NCI-H82 treated with DMSO at 0.1 percent for 48 hours (cell line): ENCODE measurements around the gene NEUROD4.
"Not testable (repeated sequence)": the region's sequence is repeated elsewhere in the genome, so short reads cannot be mapped to it uniquely, and the experiment has no call there.

Experiments used
- DNase-seq: peaks from one replicate; lab custom pipeline; 2025; ENCODE audit not compliant: unreplicated experiment; lab: John Stamatoyannopoulos, UW

The NEUROD4 gene, protein sequence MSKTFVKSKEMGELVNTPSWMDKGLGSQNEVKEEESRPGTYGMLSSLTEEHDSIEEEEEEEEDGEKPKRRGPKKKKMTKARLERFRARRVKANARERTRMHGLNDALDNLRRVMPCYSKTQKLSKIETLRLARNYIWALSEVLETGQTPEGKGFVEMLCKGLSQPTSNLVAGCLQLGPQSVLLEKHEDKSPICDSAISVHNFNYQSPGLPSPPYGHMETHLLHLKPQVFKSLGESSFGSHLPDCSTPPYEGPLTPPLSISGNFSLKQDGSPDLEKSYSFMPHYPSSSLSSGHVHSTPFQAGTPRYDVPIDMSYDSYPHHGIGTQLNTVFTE

DNA sequence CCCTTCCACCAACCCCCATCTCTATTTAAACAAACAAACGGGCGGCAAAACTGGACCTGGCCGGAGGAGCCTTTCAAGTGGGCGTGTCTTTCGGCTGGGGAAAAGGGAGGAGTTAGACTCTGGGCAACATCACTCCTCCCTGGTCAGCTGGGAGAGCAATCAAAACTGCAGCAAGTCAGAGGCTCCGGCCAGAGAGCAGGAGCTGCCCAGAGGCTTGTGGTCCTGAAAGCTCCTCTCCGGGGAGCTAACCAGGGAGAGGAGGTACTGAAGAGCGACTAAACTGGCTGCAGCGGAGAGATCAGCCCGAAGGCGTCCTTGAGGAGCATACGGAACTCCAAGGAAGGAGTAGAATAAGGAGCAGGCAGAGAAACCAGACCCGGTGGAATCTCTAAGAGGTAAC is at the start of gene NEUROD4:
NEUROD4 (plus strand) TSS at position 191 of the 400 bp plus-strand sequence. CDS start 6,466 bp downstream, outside the sequence.
- peak; percentile 77 for DNase-seq

DNA sequence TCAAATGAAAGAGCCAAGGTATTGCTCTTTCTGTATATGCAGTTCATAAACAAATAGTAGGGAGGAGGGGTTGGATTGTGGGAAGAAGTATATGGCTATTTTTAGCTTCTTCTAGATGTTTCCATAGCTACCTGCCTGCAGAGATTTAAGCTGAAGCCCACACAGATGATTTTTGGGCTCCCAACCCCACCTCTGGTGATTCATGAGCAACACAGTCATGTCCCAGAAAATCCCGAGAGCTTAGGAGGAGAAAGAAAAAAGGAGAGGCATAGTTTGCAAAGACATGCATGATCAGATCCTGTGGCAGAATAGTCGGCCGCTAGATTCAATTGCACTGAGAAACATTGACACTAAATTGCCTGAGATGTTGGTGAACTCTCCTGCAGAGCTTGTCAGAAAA is 49.0 kb upstream of the NEUROD4 start:
- no peak for DNase-seq

DNA sequence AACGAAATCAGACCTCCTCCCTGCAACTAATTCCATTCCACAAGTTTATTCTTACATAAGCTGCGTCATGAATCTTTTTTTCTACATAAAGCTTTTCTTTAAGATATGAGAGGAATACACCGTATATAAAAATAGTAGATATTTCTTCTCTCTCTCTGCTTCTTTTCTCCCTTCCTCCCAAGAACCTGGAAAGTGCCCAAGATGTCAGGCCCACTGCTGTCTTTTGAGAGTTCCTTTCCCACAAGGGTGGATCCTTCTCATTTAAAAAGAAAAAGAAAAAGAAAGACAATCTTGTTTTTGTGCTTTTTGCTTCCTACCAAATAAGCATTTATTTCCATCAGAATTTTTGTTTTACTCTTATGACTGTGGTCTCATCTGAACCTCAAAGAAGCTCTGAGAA is 46.2 kb upstream of the NEUROD4 start:
- DNase-seq: no peak

DNA sequence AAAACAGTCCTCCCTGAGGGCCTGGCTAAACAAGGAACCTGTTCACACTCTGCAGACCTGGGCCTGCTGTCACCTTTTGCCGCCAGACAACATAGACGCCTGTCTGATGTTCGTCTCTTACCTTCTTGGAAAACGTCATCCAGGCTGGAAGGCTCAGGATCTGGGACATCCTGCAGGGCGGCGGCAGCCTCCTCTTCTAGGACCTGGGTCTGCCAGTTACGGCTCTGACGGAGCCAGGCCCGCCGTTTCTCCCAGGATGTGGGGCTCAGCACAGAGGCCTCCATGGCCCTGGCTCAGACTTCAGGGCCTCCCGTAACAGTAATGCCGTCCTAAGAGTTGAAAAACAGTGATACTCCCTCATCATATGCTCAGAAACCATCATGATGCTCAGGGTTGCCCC is 45.5 kb upstream of the NEUROD4 start:
- DNase-seq: no peak

DNA sequence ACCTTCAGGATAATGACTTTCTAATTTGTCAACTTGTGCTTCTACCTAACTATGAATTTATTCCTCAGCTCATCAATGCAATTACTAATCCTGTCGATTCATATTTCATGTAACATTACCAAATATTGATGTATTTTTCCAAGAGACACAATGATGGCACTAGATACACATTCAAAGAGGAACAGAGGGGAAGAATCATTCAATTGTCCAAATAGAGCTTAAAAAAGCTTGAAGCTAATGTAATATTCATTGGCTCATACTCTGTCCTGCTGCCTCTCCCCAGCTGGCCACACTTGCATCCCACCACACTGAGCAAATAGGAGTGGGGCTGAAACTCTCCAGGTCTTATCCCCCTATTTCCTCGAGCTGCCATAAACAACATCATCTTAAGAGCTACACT is 44.5 kb upstream of the NEUROD4 start:
- no peak for DNase-seq

DNA sequence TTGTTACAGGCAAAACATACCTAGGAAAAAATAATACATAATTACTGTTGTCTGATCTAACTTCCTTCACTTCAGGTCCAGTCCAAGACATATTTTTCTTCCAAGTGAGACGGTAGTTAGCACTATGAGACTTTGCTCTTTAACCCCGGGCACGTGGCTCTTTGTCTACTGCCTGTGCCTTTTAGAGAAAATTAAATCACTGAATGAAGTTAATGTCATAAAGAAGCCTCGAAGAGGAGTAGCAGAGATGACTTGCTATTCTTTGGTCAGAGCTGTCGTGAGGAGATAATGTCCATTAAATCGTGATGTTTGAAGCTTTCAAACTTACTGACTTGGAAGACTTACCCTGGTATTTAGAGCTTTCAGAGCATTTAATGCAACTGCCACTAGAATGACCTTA is 43.9 kb upstream of the NEUROD4 start:
- DNase-seq: no peak

DNA sequence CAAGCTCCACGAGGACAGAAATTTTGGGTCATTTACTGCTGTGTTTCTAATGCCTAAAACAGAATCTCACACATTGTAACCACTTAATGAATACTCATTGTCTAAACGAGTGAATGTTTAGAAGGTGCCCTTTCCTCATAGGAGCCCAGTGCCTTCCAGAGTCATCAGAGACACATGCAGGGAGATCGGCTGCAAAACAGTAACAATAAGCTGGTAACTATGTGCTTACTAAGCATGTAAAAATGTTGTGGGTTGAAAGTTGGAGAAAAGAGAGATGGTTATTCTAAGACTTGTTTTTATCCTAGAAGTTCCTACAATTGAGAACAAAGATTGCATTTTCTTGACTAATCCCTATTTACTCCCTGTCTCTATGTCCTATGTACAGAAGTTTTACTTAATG is 42.6 kb upstream of the NEUROD4 start:
- no peak for DNase-seq

DNA sequence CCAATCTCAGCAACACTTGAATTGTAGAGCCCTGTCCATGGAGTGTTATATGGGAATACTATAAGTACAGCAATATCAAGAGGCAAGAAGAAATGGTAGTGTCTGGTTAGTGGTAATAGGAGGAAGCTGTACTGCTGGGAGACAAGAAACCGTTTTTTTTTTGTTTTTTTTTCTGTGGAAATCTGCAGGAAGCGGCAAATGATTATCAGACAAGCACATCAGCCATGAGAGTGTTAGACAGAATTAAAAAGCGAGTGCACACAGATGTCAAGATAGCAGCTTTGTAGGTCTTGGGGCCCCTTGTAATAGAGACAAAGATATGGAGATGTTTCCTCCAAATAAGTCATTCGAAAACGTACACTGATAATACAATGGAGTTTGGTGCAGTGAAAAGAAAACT is 41.9 kb upstream of the NEUROD4 start:
- no peak for DNase-seq

DNA sequence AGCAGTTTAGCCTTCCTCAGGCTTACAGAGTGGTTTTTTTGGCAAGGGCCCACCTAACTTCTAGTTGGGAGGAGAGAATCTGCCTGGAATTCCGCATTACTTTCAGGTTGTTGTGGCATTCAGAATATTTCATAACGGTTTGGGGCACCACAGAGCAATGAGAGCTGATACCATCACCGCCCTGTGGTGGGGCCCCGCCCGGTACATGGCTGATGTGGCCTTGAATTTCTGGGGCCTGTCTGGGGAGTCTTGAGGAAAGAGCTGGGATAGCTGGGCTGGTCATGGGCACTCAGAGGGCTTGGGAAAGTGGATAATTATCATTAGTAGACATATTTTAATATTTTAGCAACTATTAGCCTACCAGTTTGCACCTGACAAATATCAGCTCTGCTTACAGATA is 39.4 kb upstream of the NEUROD4 start:
- DNase-seq: no peak

DNA sequence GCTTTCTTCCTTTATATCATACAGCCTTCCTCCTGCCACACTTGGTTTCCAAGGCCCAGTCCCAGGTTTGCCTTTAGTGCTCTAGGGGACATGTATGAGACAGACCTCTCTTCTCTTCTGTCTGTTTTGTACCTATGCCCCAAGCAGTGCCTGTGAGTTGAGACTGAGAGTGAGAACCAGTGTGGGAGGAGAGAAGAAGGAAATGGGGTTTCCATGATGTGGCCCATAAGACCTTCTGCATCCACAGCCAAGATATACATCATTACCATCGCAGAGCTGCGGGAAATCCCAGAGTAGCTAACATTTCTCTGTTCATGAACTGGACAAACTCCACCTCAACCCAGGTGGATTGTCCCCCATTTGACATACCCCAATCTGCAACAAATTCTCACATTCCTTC is 38.0 kb upstream of the NEUROD4 start:
- no peak for DNase-seq

DNA sequence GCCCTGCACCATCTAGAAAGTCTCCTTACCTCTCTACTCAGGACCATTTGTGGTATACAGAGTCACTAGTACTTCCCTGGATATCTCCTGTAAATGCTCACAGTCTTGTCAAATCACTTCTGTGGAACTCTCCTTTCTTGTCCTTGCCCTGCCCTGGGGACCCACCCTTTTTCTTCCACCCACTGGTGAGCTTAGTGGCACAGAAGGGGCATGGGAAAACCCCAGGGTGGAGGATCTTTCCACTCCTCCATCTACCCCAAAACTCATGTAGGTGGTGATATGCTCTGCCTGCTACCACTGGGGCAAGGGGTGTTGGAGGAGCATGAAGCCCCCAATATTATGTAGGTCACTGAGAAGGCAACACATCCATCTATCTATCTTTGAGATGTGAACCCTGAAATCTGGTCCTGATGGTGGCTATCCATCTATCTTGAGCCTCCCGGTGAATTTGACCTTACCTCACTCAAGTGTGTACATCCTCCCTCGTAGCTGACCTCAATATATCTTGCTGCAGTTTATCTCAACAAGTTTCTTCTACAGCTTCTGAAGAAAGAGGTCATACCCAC is 36.2 kb upstream of the NEUROD4 start:
- DNase-seq: no peak

DNA sequence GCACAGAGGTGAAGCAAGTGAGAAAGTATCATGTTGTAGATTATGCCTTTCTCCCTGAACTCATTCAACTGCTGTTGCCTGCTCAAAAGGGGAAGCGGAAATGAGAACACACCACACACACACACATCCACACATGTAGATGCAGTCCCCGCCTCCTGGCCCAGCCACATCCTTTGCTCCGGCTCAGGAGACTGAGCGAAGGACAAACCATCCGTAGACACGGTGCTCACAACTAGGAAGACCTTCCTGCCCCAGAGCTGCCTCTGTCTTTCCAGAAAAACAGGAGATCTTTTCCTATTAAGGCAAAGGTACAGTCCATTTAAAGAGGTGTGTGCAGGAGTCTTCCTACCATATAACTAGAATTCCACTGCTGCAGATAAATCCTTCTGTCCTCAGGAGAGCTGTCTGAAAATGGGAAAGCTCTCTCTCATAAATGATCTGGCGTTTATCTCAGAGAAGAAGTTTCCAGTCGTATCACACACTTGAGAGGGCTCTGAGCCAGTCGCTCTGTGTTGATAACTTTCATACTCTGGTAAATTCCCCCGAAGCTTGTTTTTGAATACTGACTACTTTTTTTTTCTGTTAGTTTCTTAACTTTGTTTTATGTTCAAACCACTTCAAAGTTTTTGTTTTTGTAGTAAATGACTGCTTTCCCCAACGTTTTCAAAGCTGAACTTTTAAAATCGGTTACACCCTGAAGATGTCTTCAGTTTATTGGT is 35.0 kb upstream of the NEUROD4 start, which contains the start of gene TESPA1:
TESPA1 (minus strand) TSS at position 105 of the 719 bp plus-strand sequence. CDS start 10,200 bp downstream, outside the sequence.
- no peak for DNase-seq

DNA sequence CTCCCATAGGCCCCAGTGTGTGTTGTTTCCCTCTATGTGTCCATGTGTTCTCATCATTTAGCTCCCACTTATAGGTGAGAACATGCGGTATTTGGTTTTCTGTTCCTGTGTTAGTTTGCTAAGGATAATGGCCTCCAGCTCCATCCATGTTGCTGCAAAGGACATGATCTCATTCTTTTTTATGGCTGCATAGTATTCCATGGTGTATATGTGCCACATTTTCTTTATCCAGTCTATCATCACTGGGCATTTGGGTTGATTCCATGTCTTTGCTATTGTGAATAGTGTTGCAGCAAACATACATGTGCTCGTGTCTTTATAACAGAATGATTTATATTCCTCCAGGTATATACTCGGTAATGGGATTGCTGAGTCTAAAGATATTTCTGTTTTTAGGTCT is 33.0 kb upstream of the NEUROD4 start:
- not testable (repeated sequence) for DNase-seq

DNA sequence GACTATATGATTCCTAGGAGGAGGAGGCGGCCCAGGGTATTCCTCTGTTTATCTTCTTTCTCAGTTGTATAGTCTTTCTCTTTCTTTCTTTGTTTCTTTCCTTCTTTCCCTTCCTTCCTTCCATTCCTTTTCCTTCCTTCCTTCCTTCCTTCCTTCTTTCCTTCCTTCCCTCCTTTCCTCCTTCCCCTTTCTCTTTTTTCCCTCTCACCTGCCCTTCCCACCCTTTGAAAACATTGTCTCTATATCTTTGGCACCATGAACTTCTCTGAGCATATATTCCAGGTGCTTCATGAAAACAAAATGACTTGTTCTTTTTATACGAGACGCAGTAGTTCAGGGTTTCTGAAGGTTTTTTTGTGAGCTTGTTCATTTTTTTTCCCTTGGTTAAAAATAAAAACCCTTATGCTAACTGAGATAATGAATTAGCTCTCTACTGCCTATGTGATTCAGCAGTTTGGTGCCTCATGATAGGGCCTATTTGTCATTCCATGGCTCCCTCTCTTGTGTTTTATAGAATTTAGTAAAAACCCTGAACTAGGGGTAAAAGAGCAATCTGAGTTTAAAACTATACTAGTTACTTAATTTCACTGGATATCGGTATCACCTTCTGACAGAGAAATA is 32.1 kb upstream of the NEUROD4 start:
- no peak for DNase-seq

DNA sequence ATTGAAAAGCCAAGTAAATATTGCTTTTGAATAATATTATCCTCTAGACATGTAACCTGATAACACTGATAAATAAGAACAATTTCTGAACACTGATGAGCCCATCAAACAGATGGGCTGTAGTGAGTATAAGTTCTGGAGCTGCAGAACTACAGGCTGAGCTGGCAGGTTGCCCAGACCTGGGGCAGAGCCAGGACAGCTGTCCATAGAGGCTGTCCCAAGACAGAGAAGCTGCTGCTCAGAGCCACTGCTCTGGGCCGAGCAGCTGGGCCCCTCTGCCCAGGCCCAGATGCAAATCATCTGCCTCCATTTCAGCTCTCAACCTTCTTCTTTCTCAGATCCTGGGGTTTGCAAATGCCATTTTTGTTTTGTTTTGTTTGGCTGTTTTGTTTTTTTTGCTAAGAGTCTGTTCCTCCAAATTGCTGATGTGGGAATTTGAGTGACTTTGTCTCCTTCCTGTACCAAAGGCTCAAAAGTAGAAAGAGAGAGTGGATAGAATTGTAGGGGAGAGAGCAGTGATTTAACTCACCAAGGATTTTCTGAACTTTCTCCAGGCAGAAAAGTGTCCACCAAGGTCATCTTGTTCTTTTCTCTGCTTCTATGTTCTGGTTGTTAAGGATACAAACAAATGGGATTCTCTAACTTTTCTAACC is 31.2 kb upstream of the NEUROD4 start:
- peak; percentile 35 for DNase-seq

DNA sequence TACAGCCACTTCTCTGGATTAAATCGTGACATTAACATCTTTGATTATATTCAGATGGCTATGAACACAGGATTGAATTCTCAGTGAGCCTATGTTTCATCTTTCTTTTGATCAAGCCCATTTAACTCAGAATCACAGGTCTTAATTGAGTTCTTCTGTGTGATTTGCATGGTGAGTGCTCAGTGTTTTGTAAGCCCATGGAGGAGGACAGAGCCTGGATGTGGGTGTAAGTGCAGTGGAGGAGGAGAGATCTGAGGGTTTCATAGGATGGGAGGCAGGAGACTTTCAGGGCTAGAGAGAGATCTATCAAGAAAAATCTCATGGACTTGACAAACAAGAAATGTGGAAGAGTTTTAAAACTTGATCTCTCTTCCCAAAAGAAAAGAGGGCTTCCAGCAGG is 29.9 kb upstream of the NEUROD4 start:
- DNase-seq: no peak

DNA sequence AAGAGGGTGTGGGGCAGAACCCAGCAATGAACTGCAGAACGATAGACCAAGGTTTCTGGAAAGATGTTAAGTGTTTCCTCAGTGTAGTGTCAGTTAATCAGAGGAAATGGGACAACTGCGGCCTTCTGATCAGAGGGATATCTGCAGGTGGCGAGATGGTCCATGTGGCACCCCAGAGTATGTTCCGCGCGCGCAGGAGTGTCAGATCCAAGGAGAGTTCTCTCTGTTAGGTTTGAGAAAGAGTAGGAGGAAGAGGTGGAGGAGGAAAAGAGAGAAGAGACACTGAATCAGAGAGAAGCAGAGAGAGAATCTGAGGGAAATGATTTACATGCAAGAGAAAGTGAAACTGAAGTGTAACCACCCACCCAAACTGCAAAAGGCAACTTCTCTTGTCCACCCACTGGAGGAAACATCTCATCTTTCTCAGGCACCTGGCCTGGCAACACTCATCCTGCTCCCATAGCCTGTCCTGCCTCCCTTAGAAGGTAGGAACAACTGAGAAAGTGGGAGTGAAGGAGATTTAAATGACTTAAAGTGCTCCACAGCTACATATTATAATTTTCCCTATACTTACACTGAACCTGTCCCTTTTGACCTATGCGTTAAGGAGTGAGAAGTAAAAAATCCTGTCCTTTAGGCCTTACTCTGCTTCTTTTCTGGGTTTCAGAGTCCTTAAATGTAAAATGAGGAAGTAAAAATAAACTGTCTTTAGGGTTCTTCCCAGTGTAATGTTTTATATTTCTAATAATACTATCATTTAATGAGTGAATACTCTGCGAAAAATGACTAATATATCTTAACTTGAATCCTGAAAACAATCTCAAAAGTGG is 28.4 kb upstream of the NEUROD4 start:
- DNase-seq: no peak

DNA sequence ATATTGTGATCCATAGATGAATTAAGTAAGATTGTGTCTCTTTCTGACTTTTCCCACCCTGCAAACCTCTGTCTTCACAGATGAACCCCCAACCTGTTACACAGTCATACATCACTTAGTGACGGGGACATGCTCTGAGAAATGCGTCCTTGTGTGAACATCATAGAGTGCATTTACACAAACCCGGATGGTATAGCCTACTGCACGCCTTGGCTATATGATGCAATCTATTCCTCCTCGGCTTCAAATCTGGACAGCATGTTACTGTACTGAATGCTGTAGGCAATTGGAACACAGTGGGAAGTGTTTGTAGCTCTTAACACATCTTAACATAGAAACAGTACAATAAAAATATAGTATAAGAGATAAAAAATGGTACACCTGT is 27.8 kb upstream of the NEUROD4 start:
- no peak for DNase-seq

DNA sequence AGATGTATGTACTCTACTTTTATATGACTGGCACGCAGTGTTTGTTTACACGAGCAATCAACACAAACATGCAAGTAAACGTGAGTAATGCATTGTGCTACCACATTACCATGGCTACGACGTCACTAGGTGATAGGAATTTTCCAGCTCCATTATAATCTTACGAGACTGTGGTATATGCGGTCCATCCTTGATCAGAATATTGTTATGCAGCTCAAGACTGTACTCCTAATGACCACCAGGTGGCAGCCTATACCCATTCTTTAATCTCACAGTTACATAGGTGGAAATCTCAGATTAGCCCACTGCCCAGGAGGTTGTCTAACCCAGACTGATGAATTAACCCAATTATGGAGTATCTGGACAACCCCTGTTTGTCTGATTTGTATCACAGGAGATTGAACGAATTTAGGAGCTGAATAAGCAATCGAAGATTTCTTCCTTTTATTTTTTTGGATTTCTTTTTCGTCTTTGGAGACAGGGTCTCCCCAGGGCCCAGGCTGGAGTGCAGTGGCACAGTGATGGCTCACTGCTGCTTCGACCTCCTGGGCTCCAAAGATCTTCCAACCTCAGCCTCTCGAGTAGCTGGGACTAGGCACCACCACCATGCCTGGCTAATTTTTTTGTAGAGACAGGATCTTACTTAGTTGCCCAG is 26.5 kb upstream of the NEUROD4 start:
- peak; percentile 91 for DNase-seq

DNA sequence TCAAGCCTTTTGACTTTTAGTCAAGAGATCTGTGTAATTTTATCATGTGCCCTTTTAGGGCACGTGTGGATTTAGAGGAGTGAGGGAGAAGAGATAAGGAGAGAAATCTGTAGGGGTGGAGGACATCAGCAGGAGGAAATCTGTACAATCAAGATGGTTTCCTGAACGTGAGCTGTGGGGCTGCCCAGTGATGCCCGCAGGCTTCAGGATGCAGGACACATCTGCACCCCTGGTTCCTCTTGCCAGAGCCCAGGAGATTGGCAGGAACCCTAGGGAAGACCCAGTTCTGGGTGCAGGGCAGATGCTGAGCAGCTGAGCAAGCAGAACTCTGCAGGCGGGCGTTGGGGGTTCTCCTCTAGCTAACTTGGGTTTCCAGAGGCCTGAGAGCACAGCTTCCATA is 23.6 kb upstream of the NEUROD4 start:
- DNase-seq: no peak
